Astrocyte (in vitro differentiated cells and primary cell): Measurements from ENCODE around the gene RHO.

Source experiments
- EZH2 ChIP-seq: IDR thresholded peaks from 2 replicates; pipeline ENCODE4 v1.6.1; 2012; ENCODE audit warnings: mild to moderate bottlenecking, low read length, inconsistent platforms; ENCODE audit not compliant: insufficient read depth
- TF ChIP-seq, protein P1 (sequence below): IDR thresholded peaks from 2 replicates; pipeline ENCODE4 v1.5.1; 2011; ENCODE audit warnings: low read depth, mild to moderate bottlenecking, inconsistent platforms, low read length, moderate library complexity; ENCODE audit not compliant: insufficient read depth

DNA sequence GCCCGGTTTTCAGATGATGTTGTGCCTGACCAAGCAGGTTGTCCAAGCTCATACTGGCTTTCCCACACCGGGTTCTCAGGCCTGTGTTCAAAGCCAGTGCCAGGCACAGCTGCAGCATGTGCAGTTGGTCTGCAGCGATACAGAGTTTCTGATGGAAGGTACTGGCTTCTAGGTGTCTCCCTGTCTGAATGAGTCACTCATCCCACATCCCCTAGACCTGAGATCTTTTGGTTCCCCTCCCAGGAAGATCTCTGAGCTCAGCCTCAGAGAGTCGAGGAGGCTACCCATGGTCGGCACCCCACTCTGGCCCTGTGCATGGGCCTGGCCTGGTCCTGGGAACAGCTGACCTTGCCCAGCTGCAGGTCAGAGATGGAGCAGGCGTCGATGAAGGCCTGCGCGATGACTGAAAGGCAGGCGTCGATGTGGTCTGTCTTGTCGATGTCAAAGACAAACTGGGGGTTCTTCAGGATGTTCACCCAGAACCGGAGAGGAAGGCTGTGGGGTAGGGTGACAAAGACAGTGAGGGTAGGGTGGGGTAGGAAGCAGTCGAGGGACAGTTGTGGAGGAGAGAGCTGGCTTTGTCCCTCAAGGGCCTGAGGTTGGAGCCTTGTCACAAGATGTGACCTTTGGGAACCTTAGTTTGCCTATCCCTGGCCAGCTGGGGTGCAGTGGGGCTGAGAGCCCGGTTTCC is 29.8 kb downstream of the RHO start:
- TF ChIP-seq, protein P1, sequence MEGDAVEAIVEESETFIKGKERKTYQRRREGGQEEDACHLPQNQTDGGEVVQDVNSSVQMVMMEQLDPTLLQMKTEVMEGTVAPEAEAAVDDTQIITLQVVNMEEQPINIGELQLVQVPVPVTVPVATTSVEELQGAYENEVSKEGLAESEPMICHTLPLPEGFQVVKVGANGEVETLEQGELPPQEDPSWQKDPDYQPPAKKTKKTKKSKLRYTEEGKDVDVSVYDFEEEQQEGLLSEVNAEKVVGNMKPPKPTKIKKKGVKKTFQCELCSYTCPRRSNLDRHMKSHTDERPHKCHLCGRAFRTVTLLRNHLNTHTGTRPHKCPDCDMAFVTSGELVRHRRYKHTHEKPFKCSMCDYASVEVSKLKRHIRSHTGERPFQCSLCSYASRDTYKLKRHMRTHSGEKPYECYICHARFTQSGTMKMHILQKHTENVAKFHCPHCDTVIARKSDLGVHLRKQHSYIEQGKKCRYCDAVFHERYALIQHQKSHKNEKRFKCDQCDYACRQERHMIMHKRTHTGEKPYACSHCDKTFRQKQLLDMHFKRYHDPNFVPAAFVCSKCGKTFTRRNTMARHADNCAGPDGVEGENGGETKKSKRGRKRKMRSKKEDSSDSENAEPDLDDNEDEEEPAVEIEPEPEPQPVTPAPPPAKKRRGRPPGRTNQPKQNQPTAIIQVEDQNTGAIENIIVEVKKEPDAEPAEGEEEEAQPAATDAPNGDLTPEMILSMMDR, result no peak
- TF ChIP-seq EZH2, result no peak
